ENCODE data around the gene TNFRSF12A. TPM values are rescaled to one million over a fixed set of nuclear protein-coding genes. Genes with fewer than 3 reads are reported as not detected.
A peak's percentile ranks its signal among the peaks of the same experiment; 100 is the strongest.

The TNFRSF12A gene
- total and polyA plus RNA-seq, 2 of the 13 experiments (the other 11 are each of a cell fraction or from before 2014, with no cell fraction given) = 61.9 to 66.0 TPM

GRCh38 chr16:3020604-3021448, 658 bp downstream of the TNFRSF12A start (continued):
- TF ChIP-seq TERF1 (CRISPR knock-in tag; IDR thresholded peaks at IDR 0.05) (no peak), TARDBP (CRISPR knock-in tag; IDR thresholded peaks at IDR 0.05) (peak; percentile 59; the same call in 1 of the 2 replicates), ZNF652 (CRISPR knock-in tag; IDR thresholded peaks at IDR 0.05; ENCODE audit: borderline replicate concordance, low read depth) (no peak), ZNF839 (CRISPR knock-in tag; IDR thresholded peaks at IDR 0.05; ENCODE audit: borderline replicate concordance) (0 out of 2 replicates have a peak, but pooled peaks have one; percentile 21), ZNF788 (CRISPR knock-in tag; IDR thresholded peaks at IDR 0.05; ENCODE audit: borderline replicate concordance) (no peak), MEIS2 (CRISPR knock-in tag; IDR thresholded peaks at IDR 0.05) (peak; percentile 59; the same call in 1 of the 2 replicates), RFX5 (IDR thresholded peaks at IDR 0.05; ENCODE audit: low read depth, low read length) (no peak), TBP (CRISPR knock-in tag; IDR thresholded peaks at IDR 0.05) (0 out of 2 replicates have a peak, but pooled peaks have one; percentile 44), KIAA2018 (CRISPR knock-in tag; IDR thresholded peaks at IDR 0.05; ENCODE audit: borderline replicate concordance) (no peak), ZNF800 (CRISPR knock-in tag; IDR thresholded peaks at IDR 0.05) (no peak; the same call in 1 of the 2 replicates), PAX8 (CRISPR knock-in tag; IDR thresholded peaks at IDR 0.05; ENCODE audit: borderline replicate concordance) (no peak), SAP130 (CRISPR knock-in tag; IDR thresholded peaks at IDR 0.05; ENCODE audit: low read depth) (peak; percentile 89), ATAD3A (CRISPR knock-in tag; IDR thresholded peaks at IDR 0.05) (no peak), HOXA9 (CRISPR knock-in tag; IDR thresholded peaks at IDR 0.05; ENCODE audit: borderline replicate concordance) (no peak), MAFG (CRISPR knock-in tag; IDR thresholded peaks at IDR 0.05) (no peak), AGO2 (optimal IDR thresholded peaks at IDR 0.05; ENCODE audit: low read depth, low read length) (peak; percentile 75), ZSCAN22 (CRISPR knock-in tag; IDR thresholded peaks at IDR 0.05) (no peak)

Measured in HepG2 (cell line).